T-helper 1 cell (primary cell): ENCODE data around the gene RYR1.
"Not testable (repeated sequence)": the region's sequence is repeated elsewhere in the genome, so short reads cannot be mapped to it uniquely, and the experiment has no call there.

Experiments
- DNase-seq, 5 donors: peaks; one replicate each; pipeline ENCODE4 v3.0.0-alpha.2; 2012 to 2020

The RYR1 gene

DNA sequence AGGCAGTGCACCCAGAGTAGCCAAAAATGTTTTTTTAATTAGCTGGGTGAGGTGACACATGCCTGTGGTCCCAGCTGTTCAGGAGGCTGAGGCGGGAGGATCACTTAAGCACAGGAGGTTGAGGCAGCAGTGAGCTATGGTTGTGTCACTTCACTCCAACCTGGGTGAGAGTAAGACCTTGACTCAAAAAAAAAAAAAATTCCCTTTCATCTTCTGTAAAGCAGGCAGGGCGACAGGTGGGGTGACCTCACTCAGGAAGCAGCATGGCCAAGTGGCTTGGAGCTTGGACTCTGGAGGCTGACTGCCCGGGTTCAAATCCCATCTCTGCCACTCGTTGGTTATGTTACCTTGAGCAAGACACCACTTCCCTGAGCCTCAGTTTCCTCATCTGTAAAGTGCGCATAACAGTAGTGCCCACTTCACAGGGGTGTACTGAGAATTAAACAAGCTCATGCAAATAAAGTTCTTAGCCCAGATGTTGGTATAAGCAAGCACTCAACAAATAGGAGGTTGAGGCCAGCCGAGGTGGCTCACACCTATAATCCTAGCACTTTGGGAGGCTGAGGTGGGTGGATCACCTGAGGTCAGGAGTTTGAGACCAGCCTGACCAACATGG is 136.0 kb downstream of the RYR1 start:
- no peak for DNase-seq

DNA sequence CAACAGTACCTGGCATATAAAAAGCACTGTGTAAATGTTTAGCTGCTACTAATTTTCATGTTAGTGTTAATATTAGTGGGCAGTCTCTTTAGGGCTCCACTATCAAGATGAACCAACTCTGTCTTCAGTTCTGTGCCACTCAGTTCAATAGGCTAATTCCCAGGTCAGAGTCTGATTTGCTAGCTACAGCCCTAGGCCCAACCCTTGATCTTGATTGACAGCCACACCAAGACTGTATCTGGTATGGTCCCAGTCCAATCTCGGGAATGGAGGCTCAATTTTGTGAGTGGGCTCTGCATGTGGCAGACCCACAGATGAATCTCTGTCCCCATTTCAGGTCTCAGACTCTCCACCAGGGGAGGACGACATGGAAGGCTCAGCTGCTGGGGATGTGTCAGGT is 138.2 kb downstream of the RYR1 start:
- no peak for DNase-seq

- DNase-seq: no peak
Observed at GRCh38 chr19:38577826-38578225, 144.3 kb downstream of the RYR1 start.

GRCh38 chr19:38579304-38579703 is 145.8 kb downstream of the RYR1 start:
- DNase-seq: peak in 1 of 5 donors; percentile 23

GRCh38 chr19:38580080-38580479 is 146.6 kb downstream of the RYR1 start:
- no peak for DNase-seq

DNA sequence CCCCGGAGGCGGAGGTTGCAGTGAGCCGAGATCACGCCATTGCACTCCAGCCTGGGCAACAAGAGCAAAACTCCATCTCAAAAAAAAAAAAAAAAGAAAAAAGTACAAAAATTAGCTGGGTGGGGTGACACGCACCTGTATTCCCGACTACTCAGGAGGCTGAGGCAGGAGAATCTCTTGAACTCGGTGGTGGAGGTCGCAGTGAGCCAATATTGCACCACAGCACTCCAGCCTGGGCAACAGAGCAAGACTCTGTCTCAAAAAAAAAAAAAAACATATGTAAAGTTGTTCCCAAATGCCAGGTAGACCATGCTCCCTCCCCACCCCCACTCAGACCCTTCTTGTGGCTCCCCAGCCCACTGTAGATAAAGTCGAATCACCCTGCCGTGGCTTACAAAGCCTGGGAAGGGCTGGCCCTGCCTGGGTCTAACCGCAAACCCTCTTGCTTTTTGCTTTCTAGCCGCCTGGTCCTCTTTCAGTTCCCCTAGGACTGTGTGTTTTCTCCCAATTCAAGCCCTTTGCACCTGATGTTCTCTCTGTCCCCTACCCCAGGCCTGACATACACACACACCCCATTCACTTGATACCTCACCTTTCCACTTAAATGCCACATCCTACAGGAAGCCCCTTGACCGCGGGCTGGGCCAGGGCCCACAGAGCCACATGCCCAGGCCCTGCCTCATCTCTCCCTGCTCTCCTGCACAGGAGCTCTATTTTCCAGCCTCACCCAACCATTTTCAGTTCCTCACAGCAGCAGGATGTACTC is 149.9 kb downstream of the RYR1 start:
- DNase-seq: no peak

DNA sequence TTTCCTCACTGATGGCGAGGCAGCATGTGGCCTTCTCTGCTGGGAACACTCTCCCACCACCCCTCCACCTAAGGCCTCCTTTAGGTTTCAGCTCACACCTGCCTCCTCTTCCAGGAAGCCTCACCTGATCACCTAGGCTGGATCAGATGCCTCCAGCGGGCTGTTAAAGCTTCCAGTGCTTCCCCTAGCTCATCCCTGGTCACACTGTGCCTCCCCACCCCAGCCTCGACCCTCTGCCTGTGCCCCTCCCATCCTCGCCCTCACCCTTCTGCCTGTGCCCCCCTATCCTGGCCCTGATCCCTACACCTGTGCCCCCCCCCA is 150.5 kb downstream of the RYR1 start:
- DNase-seq: no peak

- no peak for DNase-seq
Observed at GRCh38 chr19:38587562-38587961, 154.1 kb downstream of the RYR1 start.

- DNase-seq: no peak
Observed at GRCh38 chr19:38588041-38588440, 154.6 kb downstream of the RYR1 start.

DNA sequence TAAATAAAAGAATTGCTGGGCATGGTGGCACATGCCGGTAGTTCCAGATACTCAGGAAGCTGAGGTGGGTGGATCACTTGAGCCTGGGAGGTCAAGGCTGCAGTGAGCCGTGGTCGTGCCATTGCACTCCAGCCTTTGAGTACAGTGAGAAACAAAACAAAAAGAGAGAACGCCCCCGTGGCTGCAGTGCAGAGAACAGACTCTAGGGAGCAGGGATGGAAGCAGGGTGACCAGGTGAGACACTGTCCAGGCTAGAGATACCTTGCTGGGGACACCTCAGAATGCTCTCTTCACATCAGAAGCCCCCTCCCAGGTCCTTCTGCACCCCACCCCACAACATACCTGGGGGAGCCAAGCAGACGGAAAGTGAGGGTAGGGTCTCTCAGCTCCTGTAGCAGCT is 159.4 kb downstream of the RYR1 start:
- no peak for DNase-seq

- peak in 1 of 5 donors; percentile 10 for DNase-seq
Observed at GRCh38 chr19:38596057-38596981, 162.8 kb downstream of the RYR1 start.

GRCh38 chr19:38597075-38597474 is 163.6 kb downstream of the RYR1 start:
- DNase-seq: no peak

DNA sequence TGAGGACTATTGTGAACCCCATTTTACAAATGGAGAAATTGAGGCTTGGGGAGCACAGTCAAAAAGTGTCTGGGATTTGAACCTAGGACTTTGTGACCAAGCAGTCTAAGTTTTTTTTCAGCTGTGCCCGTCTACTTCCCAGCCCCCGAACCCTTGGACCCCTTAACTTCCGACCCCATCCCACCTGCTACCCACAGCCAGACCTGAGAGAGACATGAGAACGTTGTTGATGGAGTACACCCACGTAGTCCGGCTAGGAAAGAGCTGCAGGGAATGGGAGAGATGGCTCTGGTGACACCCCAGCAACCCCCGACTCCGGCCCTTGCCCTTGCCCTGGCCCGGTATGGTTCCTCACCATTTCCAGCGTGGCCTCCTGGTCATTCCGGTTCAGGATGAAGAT is 166.2 kb downstream of the RYR1 start:
- DNase-seq: no peak

DNA sequence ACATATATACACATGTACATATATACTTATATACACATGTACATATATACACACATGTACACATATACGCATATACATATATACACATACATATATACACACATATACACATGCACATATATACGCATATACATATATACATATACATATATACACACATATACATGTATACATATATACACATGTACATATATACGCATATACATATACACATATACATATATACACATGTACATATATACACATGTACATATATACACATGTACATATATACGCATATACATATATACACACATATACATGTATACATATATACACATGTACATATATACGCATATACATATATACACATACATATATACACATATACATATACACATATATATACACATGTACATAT is 169.4 kb downstream of the RYR1 start:
- not testable (repeated sequence) for DNase-seq

GRCh38 chr19:38606131-38606530 is 172.6 kb downstream of the RYR1 start:
- no peak for DNase-seq

- DNase-seq: no peak
Observed at GRCh38 chr19:38614289-38614688, 180.8 kb downstream of the RYR1 start.

DNA sequence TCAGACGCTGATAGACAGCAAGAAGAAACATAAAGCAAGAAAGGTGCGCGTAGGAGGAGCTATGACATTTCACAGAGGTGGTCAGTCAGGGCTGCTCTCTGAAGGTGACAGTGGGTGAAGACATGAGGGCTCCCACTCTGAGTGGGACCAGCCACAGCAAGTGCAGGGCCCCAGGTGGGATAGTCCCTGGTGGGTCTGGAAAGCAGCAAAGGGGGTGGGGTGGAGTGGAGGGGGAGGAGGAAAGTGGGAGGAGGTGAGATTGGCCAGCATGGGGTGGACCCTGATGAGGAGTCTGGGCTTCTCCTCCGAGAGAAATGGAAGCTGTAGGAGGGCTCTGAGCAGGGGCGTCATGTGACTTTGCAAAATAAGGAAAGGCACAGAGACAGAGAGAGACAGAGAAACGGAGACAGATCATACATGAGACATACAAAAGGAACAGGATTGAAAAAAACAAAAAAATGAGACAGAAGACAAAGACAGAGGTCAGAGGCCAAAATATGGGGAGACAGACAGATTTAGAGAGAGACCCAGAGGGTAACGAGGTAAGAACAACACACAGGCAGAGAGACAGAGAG is 181.6 kb downstream of the RYR1 start:
- no peak for DNase-seq

DNA sequence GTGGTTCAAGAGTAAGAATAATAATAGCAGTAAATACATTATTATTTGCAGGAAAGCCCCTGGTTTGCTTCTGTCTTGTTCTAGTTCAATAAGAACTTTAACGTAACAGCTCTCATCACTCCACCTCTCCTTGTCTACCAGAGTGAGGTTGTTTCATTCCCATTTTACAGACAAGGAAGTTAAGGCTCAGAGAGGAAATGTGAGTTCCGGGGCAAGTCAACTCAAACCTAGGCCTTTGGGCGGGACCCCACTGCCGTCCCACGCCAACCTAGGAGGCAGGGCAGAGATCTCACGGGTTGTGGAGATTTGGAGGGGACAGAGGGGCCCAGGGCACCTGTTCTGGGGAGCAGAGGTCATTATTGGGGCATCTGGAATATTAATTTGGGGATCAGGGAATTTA is 182.8 kb downstream of the RYR1 start:
- no peak for DNase-seq

GRCh38 chr19:38617283-38617763 is 183.8 kb downstream of the RYR1 start:
- peak in 1 of 5 donors; percentile 26 for DNase-seq

- DNase-seq: peak; percentile 33 to 83 (median 57)
Observed at GRCh38 chr19:38617764-38618589, 184.5 kb downstream of the RYR1 start, which contains the start of gene MAP4K1. TSS of gene MAP4K1 (minus strand) at chr19:38617953. CDS start at chr19:38617895, 58 bp downstream.

DNA sequence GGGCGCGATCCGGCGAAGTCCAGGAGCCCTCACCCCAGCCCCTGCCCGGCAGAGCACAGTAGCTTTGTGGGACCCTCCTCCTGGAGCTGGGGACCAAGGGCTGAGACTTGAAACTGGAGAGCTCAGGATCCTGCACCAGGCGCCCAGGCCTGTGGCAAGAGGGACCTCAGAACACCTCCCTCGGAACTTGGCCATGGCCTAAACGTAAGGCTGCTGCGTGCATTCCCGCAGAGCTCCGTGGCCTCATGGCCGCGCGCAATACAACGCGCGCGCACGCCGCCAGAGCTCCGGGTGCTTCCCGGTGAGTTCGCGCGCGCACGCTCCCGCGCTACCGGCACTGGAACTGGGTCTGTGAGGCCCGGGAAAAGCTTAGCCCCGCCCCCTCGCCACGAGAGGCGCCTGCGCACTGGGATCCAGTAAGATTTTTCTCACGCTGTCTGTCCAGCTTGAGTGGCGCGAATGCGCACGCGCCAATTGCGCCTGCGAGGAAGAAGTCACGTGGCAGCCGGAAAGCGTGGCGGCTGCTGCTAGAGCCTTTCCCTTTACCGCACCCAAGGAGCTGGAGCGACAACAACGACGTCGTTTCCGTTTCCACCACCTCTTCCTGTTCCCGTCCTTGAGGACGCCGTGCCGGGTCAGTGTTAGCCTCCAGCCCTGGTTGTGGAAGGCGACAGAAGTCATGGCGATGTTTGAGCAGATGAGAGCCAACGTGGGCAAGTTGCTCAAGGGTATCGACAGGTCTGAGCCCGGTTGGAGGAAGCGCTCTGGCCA is 185.3 kb downstream of the RYR1 start, which contains the start of gene EIF3K:
Gene EIF3K (plus strand): TSS at position 599 of the 771 bp plus-strand sequence. CDS start 81 bp downstream, at position 680.
- peak; percentile 94 to 99 (median 95) for DNase-seq
